Gastrocnemius medialis (tissue), 4 donors: ENCODE results near the gene KLHL15. TPM values are rescaled to one million over a fixed set of nuclear protein-coding genes. Genes with fewer than 3 reads are reported as not detected.

Experiments used
- ATAC-seq, 2 donors: fragments of 150-250 bp; one replicate each; pipeline ENCODE4 v1.9.1; 2016
- DNase-seq, 2 donors: peaks; one replicate each; pipeline ENCODE4 v3.0.0-alpha.2; 2019
- H3K27ac ChIP-seq, 4 donors: fragments of 200-600 bp; sonication (generic); 1 replicate in 1 of 4; 2 replicates in 3 of 4; pipeline ENCODE4 v1.5.1; 2016 to 2018; ENCODE audit warnings: mild to moderate bottlenecking in 2 of 4, moderate library complexity in 1 of 4
- H3K27me3 ChIP-seq, 3 donors: fragments of 200-600 bp; sonication (generic) in 2 of 3; 1 replicate in 1 of 3; 2 replicates in 2 of 3; pipeline versions ENCODE4 v1.5.1 to v1.6.0; 2016 to 2019; ENCODE audit warnings: mild to moderate bottlenecking in 1 of 3, moderate library complexity in 1 of 3
- H3K36me3 ChIP-seq, 2 donors: fragments of 200-600 bp; sonication (generic) in 1 of 2; one replicate each; pipeline ENCODE4 v1.5.1; 2017 to 2018
- H3K4me1 ChIP-seq, 2 donors: fragments of 200-600 bp; sonication (generic) in 1 of 2; one replicate each; pipeline ENCODE4 v1.5.1; 2016 to 2017; ENCODE audit warnings: mild to moderate bottlenecking in 2 of 2
- H3K4me3 ChIP-seq, 4 donors: fragments of 200-600 bp; sonication (generic) in 3 of 4; 1 replicate in 1 of 4; 2 replicates in 3 of 4; pipeline ENCODE4 v1.5.1; 2016 to 2019; ENCODE audit warnings: mild to moderate bottlenecking in 2 of 4
- H3K9me3 ChIP-seq, 3 donors: fragments of 200-600 bp; sonication (generic) in 2 of 3; 1 replicate in 1 of 3; 2 replicates in 2 of 3; pipeline ENCODE4 v1.5.1; 2016 to 2019
- POLR2A ChIP-seq, 2 donors: fragments of 450-650 bp; IDR thresholded peaks; one replicate each; pipeline ENCODE4 v1.6.1; 2017; ENCODE audit warnings: antibody characterized with exemption in 2 of 2, mild to moderate bottlenecking in 2 of 2, moderate library complexity in 2 of 2
- in situ Hi-C, 4 donors: fragments of 200-750 bp; cut with MboI; loops; one replicate each; pipeline versions ENCODE4 v1.15.0 to v1.8.0; 2017; ENCODE audit warnings: low sequenced_read_pairs in 4 of 4
- intact Hi-C: fragments of 100-400 bp; cut with DNase I; formaldehyde crosslinking; loops from one replicate; pipeline ENCODE4 v1.15.1; 2023; ENCODE audit warnings: low total_unique reads
- total RNA-seq, 4 donors: library from RNA; depleted of rRNA; stranded (reverse); fragments of >200 nt; gene quantifications; one replicate each; pipeline versions ENCODE4 v1.1.0 to v1.2.3, GENCODE V29; 2016
- TF ChIP-seq, protein P1 (sequence below), 5 experiments: fragments of 450-650 bp in 3 of 5; fragments of 200-600 bp in 2 of 5; sonication (generic) in 2 of 5; IDR thresholded peaks in 4 of 5; conservative IDR thresholded peaks in 1 of 5; 1 replicate in 4 of 5; 2 replicates in 1 of 5; pipeline ENCODE4 v1.5.1; 2016 to 2019; ENCODE audit warnings: antibody characterized with exemption in 5 of 5, mild to moderate bottlenecking in 3 of 5, moderate library complexity in 3 of 5

Gene KLHL15
- total RNA-seq, 4 donors from 2014 or later = 5.1 to 9.3 (median 8.1) TPM

DNA sequence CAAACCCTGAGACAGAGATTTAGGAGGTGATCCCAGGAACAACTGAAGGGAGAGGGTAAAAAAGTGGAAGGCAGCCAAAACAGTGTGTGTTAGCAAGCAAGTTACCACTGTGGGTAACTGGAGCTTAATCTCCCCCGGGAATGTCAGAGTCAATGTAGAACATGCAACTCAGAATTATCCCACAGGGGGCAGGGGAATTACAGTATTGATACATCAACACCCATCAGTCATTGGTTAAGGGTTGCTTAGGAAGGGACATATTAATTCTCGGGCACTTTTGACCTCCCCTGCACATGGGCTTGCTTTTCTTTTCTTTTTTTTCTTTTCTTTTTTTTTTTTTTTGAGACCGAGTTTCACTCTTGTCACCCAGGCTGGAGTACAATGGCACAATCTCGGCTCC, 89.9 kb downstream of the KLHL15 start:
- H3K27me3 ChIP-seq = no peaks in the 10 kb centered on the region
- no peak overlapping the region for H3K27ac ChIP-seq
- H3K4me3 ChIP-seq = no peak overlapping the region
- no peaks in the 10 kb centered on the region for H3K4me1 ChIP-seq
- no peaks in the 10 kb centered on the region for H3K9me3 ChIP-seq
- in situ Hi-C loops = no loop called here
- TF ChIP-seq, protein P1, sequence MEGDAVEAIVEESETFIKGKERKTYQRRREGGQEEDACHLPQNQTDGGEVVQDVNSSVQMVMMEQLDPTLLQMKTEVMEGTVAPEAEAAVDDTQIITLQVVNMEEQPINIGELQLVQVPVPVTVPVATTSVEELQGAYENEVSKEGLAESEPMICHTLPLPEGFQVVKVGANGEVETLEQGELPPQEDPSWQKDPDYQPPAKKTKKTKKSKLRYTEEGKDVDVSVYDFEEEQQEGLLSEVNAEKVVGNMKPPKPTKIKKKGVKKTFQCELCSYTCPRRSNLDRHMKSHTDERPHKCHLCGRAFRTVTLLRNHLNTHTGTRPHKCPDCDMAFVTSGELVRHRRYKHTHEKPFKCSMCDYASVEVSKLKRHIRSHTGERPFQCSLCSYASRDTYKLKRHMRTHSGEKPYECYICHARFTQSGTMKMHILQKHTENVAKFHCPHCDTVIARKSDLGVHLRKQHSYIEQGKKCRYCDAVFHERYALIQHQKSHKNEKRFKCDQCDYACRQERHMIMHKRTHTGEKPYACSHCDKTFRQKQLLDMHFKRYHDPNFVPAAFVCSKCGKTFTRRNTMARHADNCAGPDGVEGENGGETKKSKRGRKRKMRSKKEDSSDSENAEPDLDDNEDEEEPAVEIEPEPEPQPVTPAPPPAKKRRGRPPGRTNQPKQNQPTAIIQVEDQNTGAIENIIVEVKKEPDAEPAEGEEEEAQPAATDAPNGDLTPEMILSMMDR (IDR thresholded peaks at IDR 0.05 in 4 of 5, conservative IDR thresholded peaks at IDR 0.05 in 1 of 5) = no peak
- TF ChIP-seq POLR2A (IDR thresholded peaks at IDR 0.05) = no peak
- no peaks in the 10 kb centered on the region for H3K36me3 ChIP-seq
- DNase-seq (no peak), ATAC-seq (no peak)
- intact Hi-C loops = no loop called here

DNA sequence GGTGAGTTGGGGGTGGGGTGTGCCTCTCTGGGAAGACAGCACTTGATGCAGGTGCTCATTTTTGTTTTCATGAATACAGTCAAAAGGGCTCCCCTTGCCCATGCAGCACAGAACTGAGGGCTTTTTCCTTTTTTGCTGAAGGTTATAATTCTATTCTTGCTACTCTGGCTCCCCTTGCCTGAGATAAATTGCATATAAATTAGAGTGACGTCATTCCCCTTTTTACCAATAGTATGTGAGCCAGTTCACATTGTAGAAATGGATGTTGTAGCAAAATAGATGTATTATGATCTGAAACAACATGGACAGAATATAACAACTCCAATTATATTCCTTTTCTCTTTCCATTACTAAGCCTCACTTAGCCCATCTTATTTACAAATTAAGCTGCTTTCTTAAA, 90.8 kb downstream of the KLHL15 start:
- in situ Hi-C loops = no loop called here
- H3K9me3 ChIP-seq = no peaks in the 10 kb centered on the region
- no peak overlapping the region for H3K4me3 ChIP-seq
- H3K4me1 ChIP-seq = no peaks in the 10 kb centered on the region
- no peak for TF ChIP-seq POLR2A (IDR thresholded peaks at IDR 0.05)
- TF ChIP-seq, protein P1 (IDR thresholded peaks at IDR 0.05 in 4 of 5, conservative IDR thresholded peaks at IDR 0.05 in 1 of 5) = no peak
- H3K36me3 ChIP-seq = no peaks in the 10 kb centered on the region
- DNase-seq (no peak), ATAC-seq (no peak)
- intact Hi-C loops = no loop called here
- no peaks in the 10 kb centered on the region for H3K27me3 ChIP-seq
- H3K27ac ChIP-seq = no peak overlapping the region

DNA sequence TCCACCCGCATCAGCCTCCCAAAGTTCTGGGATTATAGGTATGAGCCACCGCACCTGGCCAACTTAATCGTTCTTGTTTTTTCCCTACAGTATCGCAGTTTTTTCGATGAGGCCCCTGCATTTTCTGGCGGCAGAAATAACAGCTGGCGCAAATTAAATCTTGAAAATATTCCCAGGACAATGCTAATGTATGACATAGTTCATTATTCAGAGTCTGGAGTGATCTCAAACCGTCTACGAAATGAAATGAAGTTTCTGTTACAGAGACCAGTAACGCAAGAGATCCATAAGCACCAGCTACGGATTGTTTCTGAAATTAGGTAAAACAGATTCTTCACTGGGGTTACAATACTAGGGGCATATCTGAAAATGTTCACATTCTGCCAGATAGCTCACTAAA, 91.9 kb downstream of the KLHL15 start:
- DNase-seq (no peak), ATAC-seq (no peak)
- in situ Hi-C loops = no loop called here
- TF ChIP-seq, protein P1 (IDR thresholded peaks at IDR 0.05 in 4 of 5, conservative IDR thresholded peaks at IDR 0.05 in 1 of 5) = no peak
- no peak for TF ChIP-seq POLR2A (IDR thresholded peaks at IDR 0.05)
- no peak overlapping the region for H3K4me3 ChIP-seq
- no peaks in the 10 kb centered on the region for H3K9me3 ChIP-seq
- no peak overlapping the region for H3K27ac ChIP-seq
- no peaks in the 10 kb centered on the region for H3K36me3 ChIP-seq
- intact Hi-C loops = no loop called here
- H3K4me1 ChIP-seq = no peaks in the 10 kb centered on the region
- H3K27me3 ChIP-seq = no peaks in the 10 kb centered on the region

Other genes starting within 250 kb of the KLHL15 start
- 100 to 1,000 TPM in 1 of 4 donors, 10 to 100 TPM in 3; 46.1 to 122 (median 81.4) TPM for gene SAT1, start 244.0 kb downstream of the KLHL15 start, total RNA-seq
- 10 to 100 TPM; 12.1 to 37.3 (median 30.8) TPM for gene APOO, start 119.2 kb downstream of the KLHL15 start, total RNA-seq
- 1 to 10 TPM in 1 of 4 donors, not detected in 3; 3.1 TPM for gene CXorf58, start 119.2 kb downstream of the KLHL15 start, total RNA-seq
- gene EIF2S3, start 27.8 kb upstream of the KLHL15 start, total RNA-seq = 10 to 100 TPM; 50.8 to 89.1 (median 70.2) TPM
- gene ZFX, start 122.5 kb upstream of the KLHL15 start, total RNA-seq = 10 to 100 TPM; 42.9 to 63.3 (median 57.3) TPM